Measurements from ENCODE around the gene TRIM44. TPM values are rescaled to one million over a fixed set of nuclear protein-coding genes. Genes with fewer than 3 reads are reported as not detected.

TRIM44 gene
- total RNA-seq, 1 donor from 2014 or later: 42.3 TPM

DNA sequence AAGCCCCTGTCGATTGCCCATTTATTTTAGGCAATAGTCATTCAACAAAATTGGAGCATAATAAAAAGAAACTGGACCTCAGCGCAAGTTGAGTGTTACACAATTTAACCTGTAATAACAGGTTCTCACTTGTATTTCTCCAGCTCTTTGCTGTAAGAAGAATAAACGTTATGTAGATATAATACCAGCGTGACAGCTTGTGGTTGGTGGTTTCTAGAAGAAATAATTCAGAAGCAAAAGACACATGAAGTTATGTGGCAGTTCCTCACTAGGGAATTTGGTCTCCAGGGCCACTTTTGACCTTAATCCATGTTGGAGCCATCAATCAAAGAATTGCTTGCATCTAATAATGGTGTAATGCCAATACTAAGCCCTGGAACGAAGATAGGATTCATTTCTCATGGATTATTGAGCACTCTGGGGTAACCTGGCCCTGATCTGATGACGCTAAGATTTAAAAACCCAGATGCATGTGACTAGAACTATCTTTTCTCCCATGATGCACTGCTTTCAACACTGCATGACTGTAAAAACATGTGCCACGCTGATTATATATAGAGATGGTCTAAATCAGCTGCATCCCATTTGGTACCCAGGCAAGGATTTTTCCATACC is 151.6 kb downstream of the TRIM44 start:
- Histone ChIP-seq H3K9me3 (replicated peaks) (no peaks in the 10 kb centered on the region), H3K27me3 (ENCODE audit: low read depth) (no peaks in the 10 kb centered on the region), H3K4me1 (peaks cover 60% of the 10 kb centered on the region), H3K36me3 (no peaks in the 10 kb centered on the region), H3K27ac (replicated peaks) (no peak overlapping the region), H3K4me3 (no peak overlapping the region)
- intact Hi-C loops (cut with micrococcal nuclease): no loop called here
- TF ChIP-seq, protein P1, sequence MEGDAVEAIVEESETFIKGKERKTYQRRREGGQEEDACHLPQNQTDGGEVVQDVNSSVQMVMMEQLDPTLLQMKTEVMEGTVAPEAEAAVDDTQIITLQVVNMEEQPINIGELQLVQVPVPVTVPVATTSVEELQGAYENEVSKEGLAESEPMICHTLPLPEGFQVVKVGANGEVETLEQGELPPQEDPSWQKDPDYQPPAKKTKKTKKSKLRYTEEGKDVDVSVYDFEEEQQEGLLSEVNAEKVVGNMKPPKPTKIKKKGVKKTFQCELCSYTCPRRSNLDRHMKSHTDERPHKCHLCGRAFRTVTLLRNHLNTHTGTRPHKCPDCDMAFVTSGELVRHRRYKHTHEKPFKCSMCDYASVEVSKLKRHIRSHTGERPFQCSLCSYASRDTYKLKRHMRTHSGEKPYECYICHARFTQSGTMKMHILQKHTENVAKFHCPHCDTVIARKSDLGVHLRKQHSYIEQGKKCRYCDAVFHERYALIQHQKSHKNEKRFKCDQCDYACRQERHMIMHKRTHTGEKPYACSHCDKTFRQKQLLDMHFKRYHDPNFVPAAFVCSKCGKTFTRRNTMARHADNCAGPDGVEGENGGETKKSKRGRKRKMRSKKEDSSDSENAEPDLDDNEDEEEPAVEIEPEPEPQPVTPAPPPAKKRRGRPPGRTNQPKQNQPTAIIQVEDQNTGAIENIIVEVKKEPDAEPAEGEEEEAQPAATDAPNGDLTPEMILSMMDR (IDR thresholded peaks at IDR 0.05; ENCODE audit: borderline replicate concordance): no peak
- no peak for DNase-seq

- Histone ChIP-seq H3K4me1 (peaks cover 60% of the 10 kb centered on the region), H3K9me3 (replicated peaks) (no peaks in the 10 kb centered on the region), H3K36me3 (no peaks in the 10 kb centered on the region), H3K27ac (replicated peaks) (no peak overlapping the region), H3K27me3 (ENCODE audit: low read depth) (no peaks in the 10 kb centered on the region), H3K4me3 (no peak overlapping the region)
- intact Hi-C loops (cut with micrococcal nuclease): no loop called here
- TF ChIP-seq, protein P1 (IDR thresholded peaks at IDR 0.05; ENCODE audit: borderline replicate concordance): no peak
- DNase-seq: no peak
Measured at GRCh38 chr11:35814720-35815305, 152.2 kb downstream of the TRIM44 start.

DNA sequence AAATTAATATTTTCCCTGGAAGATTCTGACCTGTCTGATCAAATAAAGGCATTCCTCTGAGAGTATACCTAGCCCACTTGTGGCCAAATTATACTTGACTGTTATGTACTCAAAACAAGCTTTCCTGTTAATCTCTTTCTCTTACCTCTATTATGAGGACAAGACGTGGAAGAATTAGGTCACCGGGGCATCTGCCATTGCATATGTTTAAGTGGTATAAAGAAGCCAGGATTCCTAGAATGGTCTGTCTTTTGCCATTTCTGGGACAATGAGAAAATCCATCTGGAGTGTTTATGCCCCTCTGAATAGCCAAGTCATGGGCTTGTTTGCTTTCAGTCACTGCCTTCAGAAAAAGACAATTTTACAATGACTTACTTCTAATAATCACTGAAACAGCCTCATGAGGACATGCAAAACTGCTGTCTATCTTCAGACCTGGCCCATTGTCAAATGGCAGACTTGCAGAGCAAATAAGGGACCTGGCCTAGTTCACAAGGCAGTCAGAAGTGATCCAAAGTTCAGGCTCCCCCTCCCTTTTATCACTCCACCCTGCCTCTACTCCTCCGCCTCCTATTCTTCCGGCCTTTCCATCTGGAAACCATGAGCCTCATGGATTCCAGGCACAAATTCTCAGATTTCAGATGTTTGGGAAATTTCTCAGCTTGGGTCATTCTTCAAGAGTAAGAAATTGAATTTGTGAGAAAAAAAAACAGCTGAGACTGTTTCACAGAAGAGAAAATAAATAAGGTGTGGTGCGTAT is 153.2 kb downstream of the TRIM44 start:
- intact Hi-C loops (cut with micrococcal nuclease): no loop called here
- H3K27ac ChIP-seq (replicated peaks): no peak overlapping the region

GRCh38 chr11:35820614-35821013 is 158.0 kb downstream of the TRIM44 start:
- Histone ChIP-seq H3K27ac (replicated peaks) (no peak overlapping the region), H3K4me1 (peaks cover 52% of the 10 kb centered on the region), H3K9me3 (replicated peaks) (no peaks in the 10 kb centered on the region), H3K36me3 (no peaks in the 10 kb centered on the region), H3K27me3 (ENCODE audit: low read depth) (no peaks in the 10 kb centered on the region), H3K4me3 (no peak overlapping the region)
- intact Hi-C loops (cut with micrococcal nuclease): no loop called here
- TF ChIP-seq, protein P1 (IDR thresholded peaks at IDR 0.05; ENCODE audit: borderline replicate concordance): no peak
- no peak for DNase-seq

More for the DNA sequence above, 153.2 kb downstream of the TRIM44 start:
- no peaks in the 10 kb centered on the region for H3K27me3 ChIP-seq (ENCODE audit: low read depth)
- no peak overlapping the region for H3K4me3 ChIP-seq
- no peak for DNase-seq
- peaks cover 62% of the 10 kb centered on the region for H3K4me1 ChIP-seq
- TF ChIP-seq, protein P1 (IDR thresholded peaks at IDR 0.05; ENCODE audit: borderline replicate concordance): no peak
- H3K36me3 ChIP-seq: no peaks in the 10 kb centered on the region
- no peaks in the 10 kb centered on the region for H3K9me3 ChIP-seq (replicated peaks)

GRCh38 chr11:35822815-35823495 is 160.4 kb downstream of the TRIM44 start:
- no peak overlapping the region for H3K27ac ChIP-seq (replicated peaks)
- no peak for DNase-seq
- H3K4me1 ChIP-seq: peaks cover 45% of the 10 kb centered on the region
- intact Hi-C loops (cut with micrococcal nuclease): no loop called here
- H3K27me3 ChIP-seq (ENCODE audit: low read depth): no peaks in the 10 kb centered on the region
- no peaks in the 10 kb centered on the region for H3K36me3 ChIP-seq
- H3K9me3 ChIP-seq (replicated peaks): no peaks in the 10 kb centered on the region
- TF ChIP-seq, protein P1 (IDR thresholded peaks at IDR 0.05; ENCODE audit: borderline replicate concordance): no peak
- H3K4me3 ChIP-seq: no peak overlapping the region
